Ishikawa (cell line): Measurements from ENCODE around the gene KRTCAP2.

ENCODE experiments used
- EGR1 ChIP-seq: IDR thresholded peaks from 2 replicates; pipeline ENCODE4 v1.6.1; 2012
- EP300 ChIP-seq: IDR thresholded peaks from 2 replicates; pipeline ENCODE4 v1.6.1; 2012; ENCODE audit warnings: borderline replicate concordance
- FOXM1 ChIP-seq: IDR thresholded peaks from 2 replicates; pipeline ENCODE4 v1.6.1; 2012; ENCODE audit warnings: low read depth, borderline replicate concordance
- MAX ChIP-seq: IDR thresholded peaks from 2 replicates; pipeline ENCODE4 v1.6.1; 2012
- NFIC ChIP-seq: IDR thresholded peaks from 2 replicates; pipeline ENCODE4 v1.6.1; 2012
- RAD21 ChIP-seq: IDR thresholded peaks from 2 replicates; pipeline ENCODE4 v1.6.1; 2012; ENCODE audit warnings: low read depth
- REST ChIP-seq: IDR thresholded peaks from 2 replicates; pipeline ENCODE4 v1.6.1; 2012; ENCODE audit warnings: low read depth, mild to moderate bottlenecking
- TAF1 ChIP-seq: IDR thresholded peaks from 2 replicates; pipeline ENCODE4 v1.6.1; 2012; ENCODE audit warnings: low read depth, mild to moderate bottlenecking
- TCF12 ChIP-seq: IDR thresholded peaks from 2 replicates; pipeline ENCODE4 v1.6.1; 2012; ENCODE audit warnings: low read depth
- ZBTB7A ChIP-seq: IDR thresholded peaks from 2 replicates; pipeline ENCODE4 v1.6.1; 2012; ENCODE audit warnings: low read depth

- no peak for TF ChIP-seq NFIC
- TF ChIP-seq TCF12, result no peak
- no peak for TF ChIP-seq MAX
- TF ChIP-seq EP300, result no peak
- no peak for TF ChIP-seq TAF1
- TF ChIP-seq FOXM1, result no peak
- no peak for TF ChIP-seq REST
- TF ChIP-seq RAD21, result no peak
- no peak for TF ChIP-seq EGR1
- TF ChIP-seq ZBTB7A, result no peak
These were observed 44.2 kb downstream of the KRTCAP2 start for GRCh38 chr1:155128755-155129473.
